ENCODE data around the gene RAPGEF1. TPM values are rescaled to one million over a fixed set of nuclear protein-coding genes. Genes with fewer than 3 reads are reported as not detected.
A peak's percentile ranks its signal among the peaks of the same experiment; 100 is the strongest.

Gene RAPGEF1
- total and polyA plus RNA-seq, 2 of the 13 experiments (the other 11 are each of a cell fraction or from before 2014, with no cell fraction given) = 21.2 to 38.9 TPM

DNA sequence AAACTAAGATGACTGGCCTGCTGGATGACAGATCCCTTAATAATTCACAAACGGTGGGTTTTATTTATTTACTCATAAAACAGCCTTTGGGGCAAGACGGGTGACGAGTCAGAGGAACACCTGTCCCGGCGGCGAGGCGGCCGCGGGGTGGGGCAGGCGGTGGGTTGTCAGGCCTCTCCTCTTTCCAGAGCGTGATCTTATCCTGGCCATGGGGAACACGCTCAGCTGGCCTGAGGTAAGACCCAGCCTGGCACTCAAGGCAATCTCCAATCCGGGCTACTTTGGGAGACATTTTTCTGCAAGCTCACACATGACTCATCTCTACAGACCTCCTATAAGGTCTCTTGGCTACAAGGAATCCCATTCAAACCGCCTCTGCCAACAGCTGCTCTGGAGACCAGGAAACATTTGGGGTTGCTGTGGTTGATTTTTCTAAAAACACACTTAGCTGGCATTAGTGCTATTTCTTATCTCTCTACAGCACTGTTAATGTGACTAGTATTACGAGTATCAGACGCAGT lies 6.3 kb downstream of the RAPGEF1 start:
- peaks cover 99% of the 10 kb centered on the region for H3K4me1 ChIP-seq (ENCODE audit: insufficient read depth, low read length)
- no peak for DNase-seq (ENCODE audit: low spot score)
- in situ Hi-C loops (cut with HindIII; ENCODE audit: extremely low pct_ligation_motif_present, low pct_unique_long_range_greater_than_20kb) = loop anchor here (10.0 to 25.0 kb wide), 2 partner anchors 79 to 346 kb away; partner anchors contain the start of gene PRRC2B

More for the DNA sequence above, 6.3 kb downstream of the RAPGEF1 start:
- Histone ChIP-seq H3K79me2 (ENCODE audit: insufficient read depth, low read length) (peaks cover 85% of the 10 kb centered on the region), H2AFZ (ENCODE audit: low read length) (no peak overlapping the region), H3K36me3 (replicated peaks in 1 of 2; ENCODE audit: control insufficient read depth in 1 of 2, insufficient read depth in 2 of 2, low read length in 2 of 2) (no peaks in the 10 kb centered on the region), H4K20me1 (ENCODE audit: insufficient read depth, low read length) (peaks cover 16% of the 10 kb centered on the region; the same call in 1 of the 2 replicates), H3K9me3 (ENCODE audit: low read length) (no peaks in the 10 kb centered on the region), H3K4me3 (replicated peaks in 1 of 3; ENCODE audit: insufficient read depth in 1 of 3, low read depth in 2 of 3, low read length in 3 of 3) (no peak overlapping the region), H3K4me2 (ENCODE audit: low read depth, low read length) (peak overlapping the region; percentile 66; the same call in 1 of the 2 replicates), H3K27ac (ENCODE audit: extremely low read length, insufficient read depth, low read length) (peak overlapping the region; percentile 60), H3K9ac (ENCODE audit: insufficient read depth, low read depth, low read length) (no peak overlapping the region), H3K27me3 (ENCODE audit: control insufficient read depth in 1 of 2, insufficient read depth in 2 of 2, low read length in 2 of 2) (no peaks in the 10 kb centered on the region)
- no TSS peak for BruUV-seq (replicated peaks)
- intact Hi-C loops (cut with micrococcal nuclease; ENCODE audit: unreplicated experiment) = loop anchor here (2.0 kb wide), 2 partner anchors 29 to 127 kb away; no protein-coding TSS in a partner anchor
- FAIRE-seq (no peak), ATAC-seq (no peak)
- WGBS (ENCODE audit: low lambda C conversion rate) = 86% methylated on average over 16 of the region's 16 CpGs
- TF ChIP-seq, protein P1, sequence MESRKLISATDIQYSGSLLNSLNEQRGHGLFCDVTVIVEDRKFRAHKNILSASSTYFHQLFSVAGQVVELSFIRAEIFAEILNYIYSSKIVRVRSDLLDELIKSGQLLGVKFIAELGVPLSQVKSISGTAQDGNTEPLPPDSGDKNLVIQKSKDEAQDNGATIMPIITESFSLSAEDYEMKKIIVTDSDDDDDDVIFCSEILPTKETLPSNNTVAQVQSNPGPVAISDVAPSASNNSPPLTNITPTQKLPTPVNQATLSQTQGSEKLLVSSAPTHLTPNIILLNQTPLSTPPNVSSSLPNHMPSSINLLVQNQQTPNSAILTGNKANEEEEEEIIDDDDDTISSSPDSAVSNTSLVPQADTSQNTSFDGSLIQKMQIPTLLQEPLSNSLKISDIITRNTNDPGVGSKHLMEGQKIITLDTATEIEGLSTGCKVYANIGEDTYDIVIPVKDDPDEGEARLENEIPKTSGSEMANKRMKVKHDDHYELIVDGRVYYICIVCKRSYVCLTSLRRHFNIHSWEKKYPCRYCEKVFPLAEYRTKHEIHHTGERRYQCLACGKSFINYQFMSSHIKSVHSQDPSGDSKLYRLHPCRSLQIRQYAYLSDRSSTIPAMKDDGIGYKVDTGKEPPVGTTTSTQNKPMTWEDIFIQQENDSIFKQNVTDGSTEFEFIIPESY (CRISPR knock-in tag; IDR thresholded peaks at IDR 0.05) = peak; percentile 86
- TF ChIP-seq, protein P2, sequence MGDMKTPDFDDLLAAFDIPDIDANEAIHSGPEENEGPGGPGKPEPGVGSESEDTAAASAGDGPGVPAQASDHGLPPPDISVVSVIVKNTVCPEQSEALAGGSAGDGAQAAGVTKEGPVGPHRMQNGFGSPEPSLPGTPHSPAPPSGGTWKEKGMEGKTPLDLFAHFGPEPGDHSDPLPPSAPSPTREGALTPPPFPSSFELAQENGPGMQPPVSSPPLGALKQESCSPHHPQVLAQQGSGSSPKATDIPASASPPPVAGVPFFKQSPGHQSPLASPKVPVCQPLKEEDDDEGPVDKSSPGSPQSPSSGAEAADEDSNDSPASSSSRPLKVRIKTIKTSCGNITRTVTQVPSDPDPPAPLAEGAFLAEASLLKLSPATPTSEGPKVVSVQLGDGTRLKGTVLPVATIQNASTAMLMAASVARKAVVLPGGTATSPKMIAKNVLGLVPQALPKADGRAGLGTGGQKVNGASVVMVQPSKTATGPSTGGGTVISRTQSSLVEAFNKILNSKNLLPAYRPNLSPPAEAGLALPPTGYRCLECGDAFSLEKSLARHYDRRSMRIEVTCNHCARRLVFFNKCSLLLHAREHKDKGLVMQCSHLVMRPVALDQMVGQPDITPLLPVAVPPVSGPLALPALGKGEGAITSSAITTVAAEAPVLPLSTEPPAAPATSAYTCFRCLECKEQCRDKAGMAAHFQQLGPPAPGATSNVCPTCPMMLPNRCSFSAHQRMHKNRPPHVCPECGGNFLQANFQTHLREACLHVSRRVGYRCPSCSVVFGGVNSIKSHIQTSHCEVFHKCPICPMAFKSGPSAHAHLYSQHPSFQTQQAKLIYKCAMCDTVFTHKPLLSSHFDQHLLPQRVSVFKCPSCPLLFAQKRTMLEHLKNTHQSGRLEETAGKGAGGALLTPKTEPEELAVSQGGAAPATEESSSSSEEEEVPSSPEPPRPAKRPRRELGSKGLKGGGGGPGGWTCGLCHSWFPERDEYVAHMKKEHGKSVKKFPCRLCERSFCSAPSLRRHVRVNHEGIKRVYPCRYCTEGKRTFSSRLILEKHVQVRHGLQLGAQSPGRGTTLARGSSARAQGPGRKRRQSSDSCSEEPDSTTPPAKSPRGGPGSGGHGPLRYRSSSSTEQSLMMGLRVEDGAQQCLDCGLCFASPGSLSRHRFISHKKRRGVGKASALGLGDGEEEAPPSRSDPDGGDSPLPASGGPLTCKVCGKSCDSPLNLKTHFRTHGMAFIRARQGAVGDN (CRISPR knock-in tag; IDR thresholded peaks at IDR 0.05) = peak; percentile 34
- no peak for TF ChIP-seq TAF15 (IDR thresholded peaks at IDR 0.05; ENCODE audit: low read depth, low read length, poor library complexity, severe bottlenecking)
- ChIA-PET CTCF (ENCODE audit: low intra/inter-chr PET ratio, low total read pairs) (no interaction called here), POLR2A (no interaction called here)
